ENCODE results near the gene GAP43. TPM values are rescaled to one million over a fixed set of nuclear protein-coding genes. Genes with fewer than 3 reads are reported as not detected.

GAP43 gene
- total and polyA plus RNA-seq, 2 of the 4 experiments (the other 2 are of a cell fraction): 0.36 to 0.51 TPM

DNA sequence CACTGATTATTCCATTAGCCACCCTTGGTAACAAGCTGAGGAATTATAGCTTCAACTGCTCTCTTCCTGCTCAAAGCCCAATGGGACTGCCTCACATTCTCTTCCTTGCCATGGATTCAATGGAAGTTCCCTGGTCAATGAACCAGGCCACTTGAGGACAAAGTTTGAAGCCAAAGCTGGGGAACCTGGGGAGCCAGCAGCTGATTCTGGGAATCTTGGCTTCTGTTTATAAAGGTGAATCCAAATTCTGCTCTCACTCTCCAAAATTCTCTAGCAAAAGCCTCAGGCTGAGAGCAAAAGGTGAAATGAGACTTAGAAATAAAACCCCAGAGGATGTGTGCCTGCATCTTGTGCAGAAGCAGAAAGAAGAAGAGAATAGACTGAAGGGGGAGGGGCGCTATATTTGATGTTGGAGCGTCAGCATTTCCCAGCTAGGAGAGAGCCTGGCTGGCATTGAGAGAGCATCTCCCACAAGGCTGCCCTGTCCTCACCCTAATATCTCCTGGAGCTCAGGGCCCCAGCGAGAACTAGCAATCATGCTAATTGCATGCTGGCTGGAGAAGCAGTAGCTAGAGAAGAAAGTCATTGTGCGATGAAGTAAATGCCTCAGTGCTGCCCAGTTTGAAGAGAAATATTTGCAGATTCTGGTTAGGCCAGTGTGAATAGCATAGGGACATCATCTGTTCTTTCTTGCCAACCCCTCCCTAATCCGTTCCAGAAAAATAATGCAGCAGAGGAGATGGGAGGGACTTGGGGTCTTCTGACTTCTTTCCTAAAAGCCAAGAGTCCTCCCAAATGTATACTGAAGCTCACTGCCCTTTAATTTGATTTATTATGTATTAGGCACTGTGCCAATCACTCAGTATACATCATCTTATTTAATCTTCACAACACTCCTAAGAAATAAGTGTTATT is 34.9 kb upstream of the GAP43 start:
- Histone ChIP-seq H4K5ac (ENCODE audit: low read depth, low read length) (no peak overlapping the region), H2BK5ac (ENCODE audit: low read depth, low read length, poor library complexity, severe bottlenecking) (no peak overlapping the region), H4K20me1 (ENCODE audit: insufficient read depth, low read length) (no peaks in the 10 kb centered on the region), H2AFZ (replicated peaks; ENCODE audit: low read length, poor library complexity) (no peak overlapping the region), H4K91ac (ENCODE audit: insufficient read depth, low read depth, low read length) (no peak overlapping the region), H2BK15ac (ENCODE audit: low read depth, low read length) (no peak overlapping the region), H3K14ac (replicated peaks; ENCODE audit: low read depth, low read length) (no peak overlapping the region), H3K9me1 (ENCODE audit: insufficient read depth, low read length) (no peaks in the 10 kb centered on the region), H2BK120ac (ENCODE audit: low read depth, low read length) (no peak overlapping the region), H2AK9ac (replicated peaks; ENCODE audit: low read depth, low read length, poor library complexity) (no peak overlapping the region), H3K36me3 (ENCODE audit: control insufficient read depth, insufficient read depth, low read length) (no peaks in the 10 kb centered on the region), H3K4me2 (ENCODE audit: low read depth, low read length) (no peak overlapping the region), H3K9ac (ENCODE audit: low read depth, low read length) (no peak overlapping the region), H3K4me3 (ENCODE audit: insufficient read depth, low read depth, low read length) (no peak overlapping the region), H2BK20ac (ENCODE audit: low read depth, low read length) (no peak overlapping the region), H3K9me3 (ENCODE audit: control insufficient read depth, insufficient read depth, low read length) (no peaks in the 10 kb centered on the region), H3K56ac (ENCODE audit: extremely low read depth, insufficient read depth, low read length) (no peak overlapping the region), H3K79me1 (ENCODE audit: low read depth in 1 of 2, low read length in 2 of 2) (no peaks in the 10 kb centered on the region), H3K27me3 (ENCODE audit: control insufficient read depth, insufficient read depth, low read length) (peaks cover 2% of the 10 kb centered on the region), H2AK5ac (ENCODE audit: low read depth, low read length) (no peak overlapping the region), H3K18ac (ENCODE audit: low read depth, low read length) (no peak overlapping the region), H3K4me1 (ENCODE audit: control insufficient read depth, insufficient read depth, low read length) (no peaks in the 10 kb centered on the region), H3K4ac (ENCODE audit: low read depth, low read length) (no peak overlapping the region), H3K27ac (ENCODE audit: insufficient read depth, low read length) (no peak overlapping the region), H3K23ac (ENCODE audit: low read depth, low read length) (no peak overlapping the region), H4K8ac (ENCODE audit: low read depth in 2 of 2, low read length in 2 of 2) (no peak overlapping the region)
- dilution Hi-C loops (cut with HindIII; ENCODE audit: low sequenced_read_pairs, unreplicated experiment) (no loop called here), in situ Hi-C loops (cut with MboI; ENCODE audit: low sequenced_read_pairs) (no loop called here), intact Hi-C loops (cut with micrococcal nuclease) (no loop called here)
- ATAC-seq (ENCODE audit: low read depth) (no peak), DNase-seq (no peak)
- ChIA-PET CTCF (no interaction called here), POLR2A (ENCODE audit: unreplicated experiment) (no interaction called here)
- no TSS peak for BruUV-seq (replicated peaks)
- TF ChIP-seq RAD21 (IDR thresholded peaks at IDR 0.05; ENCODE audit: low read length): no peak
- TF ChIP-seq CHD1 (IDR thresholded peaks at IDR 0.05; ENCODE audit: low read depth, low read length): no peak
- TF ChIP-seq MAZ (IDR thresholded peaks at IDR 0.05; ENCODE audit: borderline replicate concordance, low read depth, low read length): no peak
- no peak for TF ChIP-seq BHLHE40 (IDR thresholded peaks at IDR 0.05; ENCODE audit: low read depth, low read length)
- TF ChIP-seq SMC3 (IDR thresholded peaks at IDR 0.05; ENCODE audit: low read depth, low read length): no peak
- WGBS, 2 experiments (ENCODE audit: extremely low coverage in 2 of 2, insufficient read length in 1 of 2): no CpG with 5 or more reads among the region's 5 CpGs
